HS-5 (cell line): ENCODE data around the gene KLK12.

Experiments
- DNase-seq: peaks from one replicate; pipeline ENCODE4 v3.0.0-alpha.2; 2012; ENCODE audit warnings: low read depth

Gene KLK12

DNA sequence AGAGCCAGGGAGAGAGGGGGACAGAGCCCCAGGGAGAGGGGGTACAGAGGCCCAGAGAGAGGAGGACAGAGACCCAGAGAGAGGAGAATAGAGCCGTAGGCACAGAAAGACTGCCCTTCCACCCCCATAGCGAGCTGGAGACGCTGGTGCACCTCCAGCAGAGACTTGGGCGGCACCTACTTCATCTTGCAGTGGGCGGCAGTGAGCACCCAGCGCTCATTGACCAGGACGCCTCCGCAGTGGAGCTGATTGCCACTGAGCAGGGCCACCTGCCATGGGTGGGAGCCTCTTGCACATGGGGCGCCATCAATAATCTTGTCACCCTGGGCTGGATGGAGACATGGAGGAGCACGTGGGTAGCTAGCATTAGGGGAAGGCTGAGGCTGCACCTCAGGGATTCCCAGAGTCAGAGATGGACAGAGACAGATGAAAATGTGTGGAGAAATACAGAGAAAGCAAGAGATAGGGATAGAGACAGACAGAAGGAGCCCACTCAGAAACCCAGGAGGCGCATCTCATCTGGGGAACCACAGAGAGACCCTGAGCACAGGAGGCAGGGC lies 53.1 kb downstream of the KLK12 start:
- DNase-seq, result no peak

DNA sequence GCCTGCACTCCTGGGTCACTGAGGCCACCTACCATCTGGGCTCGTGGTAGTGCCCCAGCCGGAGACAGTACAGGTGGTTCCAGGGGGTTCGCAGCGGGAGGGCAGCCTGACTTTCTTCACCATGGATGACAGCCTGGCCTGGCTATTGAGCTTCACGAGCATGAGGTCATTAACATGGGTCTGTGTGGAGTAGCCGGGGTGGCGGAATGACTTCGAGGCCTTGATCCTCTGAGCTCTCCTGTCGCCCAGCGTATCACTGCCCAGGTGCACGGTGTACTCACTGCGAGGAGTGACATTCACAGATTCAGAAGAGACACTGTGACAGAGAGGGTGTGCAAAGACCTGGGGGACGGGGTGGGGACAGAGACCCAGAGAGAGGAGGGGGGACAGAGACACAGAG lies 54.6 kb downstream of the KLK12 start:
- no peak for DNase-seq

DNA sequence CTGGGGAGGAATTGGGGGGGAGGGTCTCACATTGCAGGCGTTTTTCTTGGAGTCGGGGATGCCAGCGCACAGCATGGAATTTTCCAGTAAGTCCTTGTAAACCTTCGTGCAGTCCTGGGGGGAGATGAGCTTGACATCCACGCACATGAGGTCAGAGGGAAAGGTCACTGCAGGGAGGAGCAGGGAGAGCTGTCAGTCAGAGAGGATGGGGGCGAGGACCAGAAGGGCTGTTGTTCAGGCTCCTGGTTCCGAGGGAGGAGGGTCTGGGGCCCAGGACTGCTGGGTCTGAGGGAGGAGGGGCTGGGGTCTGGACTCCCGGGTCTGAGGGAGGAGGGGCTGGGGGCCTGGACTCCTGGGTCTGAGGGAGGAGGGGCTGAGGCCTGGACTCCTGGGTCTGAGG lies 55.0 kb downstream of the KLK12 start:
- DNase-seq, result no peak
